Activated CD4-positive, alpha-beta memory T cell treated with anti-CD3 and anti-CD28 coated beads, Interleukin-2, amount 10 ng/mL, durations not matched to agents 7 days and 5 days (primary cell): Measurements from ENCODE around the gene ZNF213. TPM values are rescaled to one million over a fixed set of nuclear protein-coding genes. Genes with fewer than 3 reads are reported as not detected.
A peak's percentile ranks its signal among the peaks of the same experiment; 100 is the strongest.

ENCODE experiments used
- CTCF ChIA-PET: fragments of 350-600 bp; sonication (Branson Sonifier 250); formaldehyde crosslinking; loops from one replicate; lab custom pipeline; 2021; ENCODE audit warnings: antibody characterized with exemption, inconsistent platforms; lab: Charles Lee
- POLR2A ChIA-PET: fragments of 350-600 bp; sonication (Branson Sonifier 250); formaldehyde crosslinking; loops from one replicate; lab custom pipeline; 2021; ENCODE audit warnings: antibody characterized with exemption; lab: Charles Lee
- DNase-seq: peaks from one replicate; pipeline ENCODE4 v3.0.0-alpha.2; 2020
- H3K27ac Mint-ChIP-seq: one replicate; pipeline ENCODE4 v1.8.0; 2021; ENCODE audit warnings: mild to moderate bottlenecking, mixed read lengths
- H3K27me3 Mint-ChIP-seq: one replicate; pipeline ENCODE4 v1.8.0; 2021; ENCODE audit warnings: mixed read lengths
- H3K36me3 Mint-ChIP-seq: one replicate; pipeline ENCODE4 v1.8.0; 2021; ENCODE audit warnings: low read depth, mixed read lengths
- H3K4me1 Mint-ChIP-seq: one replicate; pipeline ENCODE4 v1.8.0; 2021; ENCODE audit warnings: mixed read lengths
- H3K4me3 Mint-ChIP-seq: one replicate; pipeline ENCODE4 v1.8.0; 2021; ENCODE audit warnings: mild to moderate bottlenecking, mixed read lengths
- H3K9me3 Mint-ChIP-seq: one replicate; pipeline ENCODE4 v1.8.0; 2021; ENCODE audit warnings: mixed read lengths
- total RNA-seq, 2 experiments: library from RNA; stranded (reverse); gene quantifications; one replicate each; pipeline ENCODE4 v1.2.3, GENCODE V29; 2021

Gene ZNF213
- total RNA-seq, 2 experiments from 2014 or later = 10.5 to 11.6 TPM

GRCh38 chr16:3094289-3095027, 40.4 kb upstream of the ZNF213 start:
- Mint-ChIP-seq H3K4me3 (peak overlapping the region; percentile 1), H3K36me3 (no peaks in the 10 kb centered on the region), H3K27ac (peak overlapping the region; percentile 37), H3K27me3 (no peaks in the 10 kb centered on the region), H3K9me3 (no peaks in the 10 kb centered on the region), H3K4me1 (peaks cover 46% of the 10 kb centered on the region)
- POLR2A ChIA-PET = interaction anchor here (1.0 to 2.7 kb wide), 3 partner anchors 18 to 41 kb away, joined by 3 to 20 read pairs (median 4); partner anchors contain the start of gene ZNF213
- DNase-seq = peak; percentile 68
- CTCF ChIA-PET = interaction anchor here (1.2 to 12.1 kb wide), 4 partner anchors 17 to 74 kb away, joined by 3 to 254 read pairs (median 4); partner anchors contain the start of gene ZNF213

GRCh38 chr16:3095869-3096268, 39.0 kb upstream of the ZNF213 start:
- Mint-ChIP-seq H3K4me1 (peaks cover 55% of the 10 kb centered on the region), H3K36me3 (no peaks in the 10 kb centered on the region), H3K9me3 (no peaks in the 10 kb centered on the region), H3K4me3 (no peak overlapping the region), H3K27ac (no peak overlapping the region), H3K27me3 (no peaks in the 10 kb centered on the region)
- DNase-seq = peak; percentile 72
- ChIA-PET CTCF (interaction anchor here (1.0 to 12.1 kb wide), 19 partner anchors 10 to 73 kb away, joined by 3 to 254 read pairs (median 6); partner anchors contain the start of genes IL32 and ZNF213), POLR2A (interaction anchor here (0.6 to 8.8 kb wide), 9 partner anchors 10 to 114 kb away, joined by 3 to 84 read pairs (median 4); partner anchors contain the start of gene IL32)

GRCh38 chr16:3096362-3096761, 38.5 kb upstream of the ZNF213 start:
- Mint-ChIP-seq H3K27me3 (no peaks in the 10 kb centered on the region), H3K4me3 (no peak overlapping the region), H3K36me3 (no peaks in the 10 kb centered on the region), H3K4me1 (peaks cover 55% of the 10 kb centered on the region), H3K9me3 (no peaks in the 10 kb centered on the region), H3K27ac (no peak overlapping the region)
- CTCF ChIA-PET = interaction anchor here (1.0 to 12.1 kb wide), 18 partner anchors 9 to 68 kb away, joined by 3 to 254 read pairs (median 6); partner anchors contain the start of genes IL32 and ZNF213
- POLR2A ChIA-PET = interaction anchor here (0.6 to 8.8 kb wide), 8 partner anchors 10 to 113 kb away, joined by 3 to 84 read pairs (median 4); partner anchors contain the start of gene IL32
- no peak for DNase-seq

- no peak for DNase-seq
- no peaks in the 10 kb centered on the region for H3K36me3 Mint-ChIP-seq
- no peaks in the 10 kb centered on the region for H3K27me3 Mint-ChIP-seq
- H3K4me3 Mint-ChIP-seq = no peak overlapping the region
- no peaks in the 10 kb centered on the region for H3K9me3 Mint-ChIP-seq
- ChIA-PET POLR2A (interaction anchor here (2.0 to 8.8 kb wide), 2 partner anchors 21 to 35 kb away, joined by 6 to 84 read pairs; no protein-coding TSS in a partner anchor), CTCF (interaction anchor here (0.5 to 12.1 kb wide), 9 partner anchors 10 to 134 kb away, joined by 3 to 254 read pairs (median 5); partner anchors contain the start of gene ZNF213)
- H3K27ac Mint-ChIP-seq = no peak overlapping the region
- H3K4me1 Mint-ChIP-seq = peaks cover 57% of the 10 kb centered on the region
These were observed 37.6 kb upstream of the ZNF213 start for GRCh38 chr16:3097266-3097665.

GRCh38 chr16:3098459-3099394, 36.1 kb upstream of the ZNF213 start, which contains the start of gene ZSCAN10:
TSS of gene ZSCAN10 (minus strand) at chr16:3099294. CDS start at chr16:3092937, 6,357 bp downstream.
- no peak for DNase-seq
- ChIA-PET POLR2A (interaction anchor here (0.8 to 8.8 kb wide), 11 partner anchors 8 to 59 kb away, joined by 3 to 84 read pairs (median 3); partner anchors contain the start of gene ZNF213), CTCF (interaction anchor here (0.7 to 12.1 kb wide), 11 partner anchors 7 to 71 kb away, joined by 3 to 254 read pairs (median 5); partner anchors contain the start of gene ZNF213)
- Mint-ChIP-seq H3K36me3 (no peaks in the 10 kb centered on the region), H3K27me3 (no peaks in the 10 kb centered on the region), H3K9me3 (no peaks in the 10 kb centered on the region), H3K4me1 (peaks cover 70% of the 10 kb centered on the region), H3K4me3 (peak within 1 kb of the TSS; percentile 75), H3K27ac (peak within 1 kb of the TSS; percentile 80)

- H3K4me1 Mint-ChIP-seq = peaks cover 68% of the 10 kb centered on the region
- H3K9me3 Mint-ChIP-seq = no peaks in the 10 kb centered on the region
- POLR2A ChIA-PET = interaction anchor here (0.9 to 8.8 kb wide), 8 partner anchors 23 to 58 kb away, joined by 3 to 84 read pairs (median 5); partner anchors contain the start of genes IL32 and ZNF213
- DNase-seq = no peak
- no peaks in the 10 kb centered on the region for H3K36me3 Mint-ChIP-seq
- CTCF ChIA-PET = interaction anchor here (0.7 to 12.1 kb wide), 6 partner anchors 8 to 71 kb away, joined by 3 to 254 read pairs (median 6); partner anchors contain the start of gene ZNF213
- no peak overlapping the region for H3K4me3 Mint-ChIP-seq
- H3K27ac Mint-ChIP-seq = no peak overlapping the region
- H3K27me3 Mint-ChIP-seq = no peaks in the 10 kb centered on the region
These were observed 35.5 kb upstream of the ZNF213 start for GRCh38 chr16:3099395-3099731.

- no peaks in the 10 kb centered on the region for H3K9me3 Mint-ChIP-seq
- no peaks in the 10 kb centered on the region for H3K36me3 Mint-ChIP-seq
- POLR2A ChIA-PET = interaction anchor here (0.9 to 8.8 kb wide), 11 partner anchors 22 to 404 kb away, joined by 3 to 84 read pairs (median 6); partner anchors contain the start of genes IL32 and ZNF213
- H3K4me1 Mint-ChIP-seq = peaks cover 66% of the 10 kb centered on the region
- peak overlapping the region; percentile 75 for H3K4me3 Mint-ChIP-seq
- CTCF ChIA-PET = interaction anchor here (1.2 to 12.1 kb wide), 4 partner anchors 9 to 30 kb away, joined by 3 to 254 read pairs (median 8); partner anchors contain the start of gene ZNF213
- peak overlapping the region; percentile 80 for H3K27ac Mint-ChIP-seq
- DNase-seq = peak; percentile 96
- H3K27me3 Mint-ChIP-seq = no peaks in the 10 kb centered on the region
These were observed 34.9 kb upstream of the ZNF213 start for GRCh38 chr16:3099732-3100499.

GRCh38 chr16:3101018-3101840, 33.6 kb upstream of the ZNF213 start:
- peaks cover 67% of the 10 kb centered on the region for H3K4me1 Mint-ChIP-seq
- ChIA-PET CTCF (interaction anchor here (0.7 to 12.1 kb wide), 14 partner anchors 10 to 181 kb away, joined by 3 to 254 read pairs (median 6); partner anchors contain the start of genes IL32 and ZNF213), POLR2A (interaction anchor here (0.6 to 8.8 kb wide), 15 partner anchors 16 to 403 kb away, joined by 3 to 84 read pairs (median 6); partner anchors contain the start of genes IL32 and ZNF213)
- peak overlapping the region; percentile 79 for H3K4me3 Mint-ChIP-seq
- no peaks in the 10 kb centered on the region for H3K27me3 Mint-ChIP-seq
- DNase-seq = peak; percentile 70
- H3K36me3 Mint-ChIP-seq = no peaks in the 10 kb centered on the region
- H3K27ac Mint-ChIP-seq = peak overlapping the region; percentile 94
- H3K9me3 Mint-ChIP-seq = no peaks in the 10 kb centered on the region

- ChIA-PET CTCF (interaction anchor here (0.7 to 12.1 kb wide), 11 partner anchors 12 to 182 kb away, joined by 3 to 254 read pairs (median 7); partner anchors contain the start of gene ZNF213), POLR2A (interaction anchor here (0.9 to 8.8 kb wide), 12 partner anchors 15 to 81 kb away, joined by 3 to 84 read pairs (median 5); partner anchors contain the start of genes IL32 and ZNF213)
- Mint-ChIP-seq H3K27me3 (no peaks in the 10 kb centered on the region), H3K4me3 (peak overlapping the region; percentile 79), H3K4me1 (peaks cover 66% of the 10 kb centered on the region), H3K27ac (peak overlapping the region; percentile 94), H3K36me3 (no peaks in the 10 kb centered on the region), H3K9me3 (no peaks in the 10 kb centered on the region)
- DNase-seq = peak; percentile 63
These were observed 32.9 kb upstream of the ZNF213 start for GRCh38 chr16:3101841-3102470.
